ENCODE measurements around the gene ARX.
A peak's percentile ranks its signal among the peaks of the same experiment; 100 is the strongest.

Gene ARX

GRCh38 chrX:25005382-25006185 lies 10.2 kb downstream of the ARX start:
- Histone ChIP-seq H3K4me3 (ENCODE audit: low read depth in 1 of 2, low read length in 2 of 2) (peak overlapping the region in 1 of 2 donors; percentile 54), H3K4me1 (ENCODE audit: control insufficient read depth in 1 of 2, insufficient read depth in 2 of 2, low read length in 2 of 2) (peaks cover 0 to 25% of the 10 kb centered on the region in 2 donors), H3K36me3 (ENCODE audit: control insufficient read depth in 1 of 2, insufficient read depth in 2 of 2, low read length in 2 of 2) (no peaks in the 10 kb centered on the region), H3K9me3 (ENCODE audit: control insufficient read depth in 1 of 2, low read length in 2 of 2) (no peaks in the 10 kb centered on the region), H3K27me3 (ENCODE audit: low read depth, low read length) (peaks cover 19% of the 10 kb centered on the region), H3K27ac (ENCODE audit: low read length) (no peak overlapping the region)

GRCh38 chrX:25005034-25005381 lies 10.8 kb downstream of the ARX start:
- peaks cover 17% of the 10 kb centered on the region for H3K27me3 ChIP-seq (ENCODE audit: low read depth, low read length)
- no peak overlapping the region for H3K27ac ChIP-seq (ENCODE audit: low read length)

GRCh38 chrX:25004485-25005032 lies 11.2 kb downstream of the ARX start:
- Histone ChIP-seq H3K27ac (ENCODE audit: low read length) (no peak overlapping the region), H3K36me3 (ENCODE audit: control insufficient read depth in 1 of 2, insufficient read depth in 2 of 2, low read length in 2 of 2) (no peaks in the 10 kb centered on the region), H3K9me3 (ENCODE audit: control insufficient read depth in 1 of 2, low read length in 2 of 2) (no peaks in the 10 kb centered on the region), H3K27me3 (ENCODE audit: low read depth, low read length) (peaks cover 17% of the 10 kb centered on the region), H3K4me3 (ENCODE audit: low read depth in 1 of 2, low read length in 2 of 2) (peak overlapping the region in 1 of 2 donors; percentile 54), H3K4me1 (ENCODE audit: control insufficient read depth in 1 of 2, insufficient read depth in 2 of 2, low read length in 2 of 2) (peaks cover 0 to 25% of the 10 kb centered on the region in 2 donors)

More at GRCh38 chrX:25005034-25005381, 10.8 kb downstream of the ARX start:
- H3K36me3 ChIP-seq (ENCODE audit: control insufficient read depth in 1 of 2, insufficient read depth in 2 of 2, low read length in 2 of 2): no peaks in the 10 kb centered on the region
- H3K4me3 ChIP-seq (ENCODE audit: low read depth in 1 of 2, low read length in 2 of 2): peak overlapping the region in 1 of 2 donors; percentile 54
- no peaks in the 10 kb centered on the region for H3K9me3 ChIP-seq (ENCODE audit: control insufficient read depth in 1 of 2, low read length in 2 of 2)
- H3K4me1 ChIP-seq (ENCODE audit: control insufficient read depth in 1 of 2, insufficient read depth in 2 of 2, low read length in 2 of 2): peaks cover 0 to 25% of the 10 kb centered on the region in 2 donors

- Histone ChIP-seq H3K27ac (ENCODE audit: low read length) (no peak overlapping the region), H3K9me3 (ENCODE audit: control insufficient read depth in 1 of 2, low read length in 2 of 2) (no peaks in the 10 kb centered on the region), H3K4me1 (ENCODE audit: control insufficient read depth in 1 of 2, insufficient read depth in 2 of 2, low read length in 2 of 2) (peaks cover 0 to 25% of the 10 kb centered on the region in 2 donors), H3K4me3 (ENCODE audit: low read depth in 1 of 2, low read length in 2 of 2) (no peak overlapping the region), H3K36me3 (ENCODE audit: control insufficient read depth in 1 of 2, insufficient read depth in 2 of 2, low read length in 2 of 2) (no peaks in the 10 kb centered on the region), H3K27me3 (ENCODE audit: low read depth, low read length) (peaks cover 17% of the 10 kb centered on the region)
These were observed 11.7 kb downstream of the ARX start for GRCh38 chrX:25004040-25004439.

- peak overlapping the region in 1 of 2 donors; percentile 16 for H3K4me3 ChIP-seq (ENCODE audit: low read depth in 1 of 2, low read length in 2 of 2)
- peaks cover 0 to 25% of the 10 kb centered on the region in 2 donors for H3K4me1 ChIP-seq (ENCODE audit: control insufficient read depth in 1 of 2, insufficient read depth in 2 of 2, low read length in 2 of 2)
- H3K36me3 ChIP-seq (ENCODE audit: control insufficient read depth in 1 of 2, insufficient read depth in 2 of 2, low read length in 2 of 2): peaks cover 0 to 2% of the 10 kb centered on the region in 2 donors
- H3K27me3 ChIP-seq (ENCODE audit: low read depth, low read length): peaks cover 16% of the 10 kb centered on the region
- H3K9me3 ChIP-seq (ENCODE audit: control insufficient read depth in 1 of 2, low read length in 2 of 2): no peaks in the 10 kb centered on the region
- no peak overlapping the region for H3K27ac ChIP-seq (ENCODE audit: low read length)
These were observed 12.5 kb downstream of the ARX start for GRCh38 chrX:25003066-25003849.

GRCh38 chrX:25002661-25003020 lies 13.1 kb downstream of the ARX start:
- Histone ChIP-seq H3K4me1 (ENCODE audit: control insufficient read depth in 1 of 2, insufficient read depth in 2 of 2, low read length in 2 of 2) (peaks cover 0 to 25% of the 10 kb centered on the region in 2 donors), H3K4me3 (ENCODE audit: low read depth in 1 of 2, low read length in 2 of 2) (peak overlapping the region in 1 of 2 donors; percentile 16), H3K9me3 (ENCODE audit: control insufficient read depth in 1 of 2, low read length in 2 of 2) (no peaks in the 10 kb centered on the region), H3K36me3 (ENCODE audit: control insufficient read depth in 1 of 2, insufficient read depth in 2 of 2, low read length in 2 of 2) (peaks cover 0 to 4% of the 10 kb centered on the region in 2 donors), H3K27ac (ENCODE audit: low read length) (no peak overlapping the region), H3K27me3 (ENCODE audit: low read depth, low read length) (peaks cover 10% of the 10 kb centered on the region)

GRCh38 chrX:25001808-25002660 lies 13.7 kb downstream of the ARX start:
- Histone ChIP-seq H3K4me3 (ENCODE audit: low read depth in 1 of 2, low read length in 2 of 2) (no peak overlapping the region), H3K4me1 (ENCODE audit: control insufficient read depth in 1 of 2, insufficient read depth in 2 of 2, low read length in 2 of 2) (peaks cover 0 to 24% of the 10 kb centered on the region in 2 donors), H3K27me3 (ENCODE audit: low read depth, low read length) (peaks cover 10% of the 10 kb centered on the region), H3K9me3 (ENCODE audit: control insufficient read depth in 1 of 2, low read length in 2 of 2) (no peaks in the 10 kb centered on the region), H3K36me3 (ENCODE audit: control insufficient read depth in 1 of 2, insufficient read depth in 2 of 2, low read length in 2 of 2) (peaks cover 0 to 4% of the 10 kb centered on the region in 2 donors), H3K27ac (ENCODE audit: low read length) (no peak overlapping the region)

GRCh38 chrX:24999511-24999910 lies 16.3 kb downstream of the ARX start:
- no peak overlapping the region for H3K4me3 ChIP-seq (ENCODE audit: low read depth in 1 of 2, low read length in 2 of 2)
- H3K27me3 ChIP-seq (ENCODE audit: low read depth, low read length): peaks cover 3% of the 10 kb centered on the region
- peaks cover 0 to 4% of the 10 kb centered on the region in 2 donors for H3K36me3 ChIP-seq (ENCODE audit: control insufficient read depth in 1 of 2, insufficient read depth in 2 of 2, low read length in 2 of 2)
- H3K27ac ChIP-seq (ENCODE audit: low read length): no peak overlapping the region
- no peaks in the 10 kb centered on the region for H3K9me3 ChIP-seq (ENCODE audit: control insufficient read depth in 1 of 2, low read length in 2 of 2)
- H3K4me1 ChIP-seq (ENCODE audit: control insufficient read depth in 1 of 2, insufficient read depth in 2 of 2, low read length in 2 of 2): peaks cover 0 to 4% of the 10 kb centered on the region in 2 donors

GRCh38 chrX:24996096-24996709 lies 19.6 kb downstream of the ARX start:
- Histone ChIP-seq H3K9me3 (ENCODE audit: control insufficient read depth in 1 of 2, low read length in 2 of 2) (no peaks in the 10 kb centered on the region), H3K36me3 (ENCODE audit: control insufficient read depth in 1 of 2, insufficient read depth in 2 of 2, low read length in 2 of 2) (peaks cover 0 to 4% of the 10 kb centered on the region in 2 donors), H3K27ac (ENCODE audit: low read length) (no peak overlapping the region), H3K4me1 (ENCODE audit: control insufficient read depth in 1 of 2, insufficient read depth in 2 of 2, low read length in 2 of 2) (no peaks in the 10 kb centered on the region), H3K27me3 (ENCODE audit: low read depth, low read length) (no peaks in the 10 kb centered on the region), H3K4me3 (ENCODE audit: low read depth in 1 of 2, low read length in 2 of 2) (no peak overlapping the region)

GRCh38 chrX:24993879-24994278 lies 21.9 kb downstream of the ARX start:
- Histone ChIP-seq H3K27me3 (ENCODE audit: low read depth, low read length) (no peaks in the 10 kb centered on the region), H3K27ac (ENCODE audit: low read length) (no peak overlapping the region), H3K4me1 (ENCODE audit: control insufficient read depth in 1 of 2, insufficient read depth in 2 of 2, low read length in 2 of 2) (no peaks in the 10 kb centered on the region), H3K9me3 (ENCODE audit: control insufficient read depth in 1 of 2, low read length in 2 of 2) (no peaks in the 10 kb centered on the region), H3K36me3 (ENCODE audit: control insufficient read depth in 1 of 2, insufficient read depth in 2 of 2, low read length in 2 of 2) (peaks cover 0 to 4% of the 10 kb centered on the region in 2 donors), H3K4me3 (ENCODE audit: low read depth in 1 of 2, low read length in 2 of 2) (no peak overlapping the region)

Data from muscle layer of duodenum (tissue), 2 donors.